Esophagus squamous epithelium (tissue), 4 donors: ENCODE data around the gene TLN1.

Source experiments
- POLR2A ChIP-seq, 4 donors: fragments of 450-650 bp; IDR thresholded peaks; one replicate each; pipeline ENCODE4 v1.6.1; 2017; ENCODE audit warnings: antibody characterized with exemption in 4 of 4, mild to moderate bottlenecking in 4 of 4, moderate library complexity in 3 of 4
- TF ChIP-seq, protein P1 (sequence below), 6 experiments: fragments of 450-650 bp in 4 of 6; fragments of 200-600 bp in 2 of 6; sonication (generic) in 2 of 6; IDR thresholded peaks; one replicate each; pipeline ENCODE4 v1.5.1; 2016 to 2019; ENCODE audit warnings: antibody characterized with exemption in 6 of 6, mild to moderate bottlenecking in 4 of 6, moderate library complexity in 4 of 6

DNA sequence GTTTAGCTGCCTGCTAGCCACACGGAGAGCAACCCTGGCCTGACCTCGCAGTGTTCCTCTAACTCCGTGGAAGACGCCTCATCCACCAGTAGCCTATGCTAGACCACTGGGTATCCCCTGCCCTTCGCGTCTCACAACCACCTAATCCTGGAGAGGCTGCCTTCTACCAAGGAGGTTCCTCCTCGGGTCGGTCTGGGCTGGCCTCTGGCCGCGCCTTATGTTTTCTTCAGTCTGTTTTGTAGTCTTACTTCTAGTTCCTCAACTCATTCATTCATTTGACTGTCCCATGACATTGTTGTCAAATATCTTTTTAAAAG, 40.7 kb downstream of the TLN1 start:
- no peak for TF ChIP-seq POLR2A (IDR thresholded peaks at IDR 0.05)
- TF ChIP-seq, protein P1, sequence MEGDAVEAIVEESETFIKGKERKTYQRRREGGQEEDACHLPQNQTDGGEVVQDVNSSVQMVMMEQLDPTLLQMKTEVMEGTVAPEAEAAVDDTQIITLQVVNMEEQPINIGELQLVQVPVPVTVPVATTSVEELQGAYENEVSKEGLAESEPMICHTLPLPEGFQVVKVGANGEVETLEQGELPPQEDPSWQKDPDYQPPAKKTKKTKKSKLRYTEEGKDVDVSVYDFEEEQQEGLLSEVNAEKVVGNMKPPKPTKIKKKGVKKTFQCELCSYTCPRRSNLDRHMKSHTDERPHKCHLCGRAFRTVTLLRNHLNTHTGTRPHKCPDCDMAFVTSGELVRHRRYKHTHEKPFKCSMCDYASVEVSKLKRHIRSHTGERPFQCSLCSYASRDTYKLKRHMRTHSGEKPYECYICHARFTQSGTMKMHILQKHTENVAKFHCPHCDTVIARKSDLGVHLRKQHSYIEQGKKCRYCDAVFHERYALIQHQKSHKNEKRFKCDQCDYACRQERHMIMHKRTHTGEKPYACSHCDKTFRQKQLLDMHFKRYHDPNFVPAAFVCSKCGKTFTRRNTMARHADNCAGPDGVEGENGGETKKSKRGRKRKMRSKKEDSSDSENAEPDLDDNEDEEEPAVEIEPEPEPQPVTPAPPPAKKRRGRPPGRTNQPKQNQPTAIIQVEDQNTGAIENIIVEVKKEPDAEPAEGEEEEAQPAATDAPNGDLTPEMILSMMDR (IDR thresholded peaks at IDR 0.05) = no peak
